HG02623 (cell line): Measurements from ENCODE around the gene TRMT61A.

Experiments
- ATAC-seq: cut with Tn5 transposase; IDR thresholded peaks from one replicate; pipeline ENCODE4 v1.9.1; 2021; ENCODE audit warnings: moderate library complexity; ENCODE audit not compliant: unreplicated experiment

The TRMT61A gene

DNA sequence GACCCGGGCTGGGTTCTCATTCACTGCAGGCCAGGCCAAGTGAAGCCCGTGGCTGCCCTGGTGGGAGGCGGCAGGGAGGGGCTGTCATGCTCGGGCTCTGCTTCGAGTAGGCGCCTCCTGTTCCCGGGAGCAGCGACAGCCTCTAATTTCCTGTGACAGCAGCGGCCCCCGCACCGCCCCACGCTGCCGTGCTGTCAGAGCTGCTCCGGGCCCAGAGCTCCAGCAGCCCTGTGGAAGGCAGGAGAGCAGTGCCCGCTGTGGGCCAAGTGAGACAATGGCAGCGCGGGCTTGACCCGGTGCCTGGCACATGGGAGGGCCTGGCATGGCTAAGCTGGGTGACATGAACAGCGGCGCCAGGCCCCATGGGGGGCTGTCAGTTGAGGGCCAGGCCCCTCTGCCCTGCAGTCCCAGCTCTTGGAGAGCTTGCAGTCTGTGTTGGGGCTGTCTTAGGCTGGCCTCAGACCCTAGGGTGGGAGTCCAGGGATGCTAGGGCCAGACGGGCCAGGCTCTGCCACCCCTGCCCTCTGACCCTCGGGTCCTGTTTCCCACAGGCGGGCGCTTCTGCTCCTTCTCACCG lies 5.1 kb downstream of the TRMT61A start:
- ATAC-seq = no peak

DNA sequence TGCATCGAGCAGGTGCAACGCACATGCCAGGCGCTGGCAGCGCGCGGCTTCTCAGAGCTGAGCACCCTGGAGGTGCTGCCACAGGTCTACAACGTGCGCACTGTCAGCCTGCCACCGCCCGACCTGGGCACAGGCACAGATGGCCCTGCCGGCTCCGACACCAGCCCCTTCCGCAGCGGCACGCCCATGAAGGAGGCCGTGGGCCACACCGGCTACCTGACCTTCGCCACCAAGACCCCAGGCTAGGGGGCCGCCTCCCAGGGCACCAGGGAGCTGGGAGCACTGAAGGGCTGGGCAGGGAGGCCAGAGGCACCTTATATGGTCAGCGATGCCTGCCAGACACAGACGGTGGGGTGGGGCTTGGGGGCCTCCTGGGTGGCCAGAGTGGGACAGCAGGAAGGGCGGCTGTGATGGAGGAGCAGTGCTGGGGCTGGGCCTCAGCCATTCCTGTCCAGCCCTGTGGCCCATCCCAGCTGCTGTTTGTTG lies 5.6 kb downstream of the TRMT61A start:
- no peak for ATAC-seq

DNA sequence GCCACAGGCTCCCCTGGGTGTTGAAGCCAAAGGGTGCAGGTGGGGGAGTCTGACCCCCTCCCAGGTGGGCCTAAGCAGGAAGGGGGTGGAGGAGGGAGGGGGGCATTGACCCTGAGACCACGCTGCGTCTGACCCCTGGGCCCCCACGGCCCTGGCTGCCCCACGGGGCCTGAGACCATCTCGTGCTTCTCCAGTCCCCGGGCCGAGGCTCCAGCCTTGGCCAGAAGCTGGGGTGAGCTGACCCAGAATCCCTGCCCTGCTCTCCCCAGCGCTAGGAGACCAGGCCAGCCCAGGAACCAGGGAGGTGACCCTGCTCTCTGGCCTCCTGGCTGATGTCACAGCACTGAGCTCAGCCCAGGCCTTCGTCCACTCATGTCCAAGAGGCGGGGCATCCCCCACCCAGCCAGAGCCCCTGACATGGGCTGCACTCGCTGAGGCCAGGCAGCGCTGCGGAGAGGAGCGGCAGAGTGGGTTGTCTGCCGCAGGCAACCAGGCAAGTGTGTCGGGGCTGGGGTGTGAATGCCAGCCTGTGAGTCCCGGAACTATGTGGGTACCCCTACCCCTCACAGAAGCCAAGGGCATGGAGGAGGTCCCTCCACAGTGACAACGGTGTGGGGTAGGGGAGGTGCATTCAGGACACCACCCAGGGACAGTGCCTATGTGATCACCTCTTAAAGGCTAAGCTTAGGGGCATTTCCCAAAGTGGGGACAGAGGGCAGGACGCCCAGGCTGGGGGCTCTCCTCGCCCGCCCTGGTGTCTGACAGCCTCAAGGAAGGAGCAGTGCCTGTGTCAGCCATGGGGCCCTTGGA lies 6.3 kb downstream of the TRMT61A start:
- ATAC-seq = no peak

DNA sequence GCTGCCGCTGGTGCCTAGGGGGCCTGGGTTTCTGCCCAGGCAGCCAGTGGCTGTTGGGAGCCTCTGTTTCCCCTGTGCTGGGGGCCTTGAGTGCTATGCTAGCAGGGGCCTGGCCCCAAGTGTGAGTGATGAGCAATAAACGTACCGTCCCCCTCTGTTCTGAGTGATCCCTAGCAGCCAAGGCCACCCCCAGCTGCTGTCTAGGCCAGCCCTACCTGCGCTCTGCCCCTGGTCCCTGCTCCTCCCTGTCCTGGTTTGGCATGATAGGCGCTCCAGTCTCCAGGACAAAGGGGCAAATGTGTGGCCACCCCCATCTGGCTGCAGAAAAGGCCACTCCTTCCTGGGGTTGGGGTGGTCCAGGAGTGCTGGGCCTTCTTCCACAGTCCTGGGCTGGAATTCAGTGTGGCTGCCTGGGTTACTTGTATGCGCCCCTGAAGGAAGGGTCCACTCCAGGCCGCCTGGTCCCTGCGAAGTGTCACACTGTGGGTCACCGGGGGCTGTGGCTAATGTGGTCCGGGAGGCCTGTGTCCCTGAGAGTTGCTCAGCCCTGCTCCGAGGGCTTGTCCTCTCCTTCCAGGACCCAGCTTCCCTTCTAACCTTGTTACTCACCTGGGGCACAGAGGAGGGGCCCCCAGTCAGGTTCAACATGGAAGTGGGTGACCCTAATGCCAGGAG lies 7.0 kb downstream of the TRMT61A start:
- no peak for ATAC-seq

DNA sequence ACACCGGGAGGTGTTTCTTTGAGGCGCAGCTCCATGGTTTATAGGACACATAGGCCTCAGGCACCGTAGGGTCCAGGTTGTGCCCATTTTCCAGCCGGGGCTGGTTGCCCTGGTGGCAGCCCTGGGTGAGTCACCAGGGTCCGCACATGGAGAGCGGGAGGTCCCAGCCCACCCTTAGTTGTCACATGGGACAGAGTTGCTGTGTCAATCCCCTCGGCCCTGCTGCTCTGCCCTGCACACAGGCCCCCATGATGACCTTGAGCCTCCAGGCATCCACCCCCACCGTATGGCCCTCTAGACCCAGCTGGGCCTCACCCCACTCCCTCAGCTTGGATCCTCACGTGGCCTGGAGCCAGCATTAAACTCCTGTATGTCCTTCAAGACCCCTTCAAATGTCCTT lies 7.7 kb downstream of the TRMT61A start:
- no peak for ATAC-seq

DNA sequence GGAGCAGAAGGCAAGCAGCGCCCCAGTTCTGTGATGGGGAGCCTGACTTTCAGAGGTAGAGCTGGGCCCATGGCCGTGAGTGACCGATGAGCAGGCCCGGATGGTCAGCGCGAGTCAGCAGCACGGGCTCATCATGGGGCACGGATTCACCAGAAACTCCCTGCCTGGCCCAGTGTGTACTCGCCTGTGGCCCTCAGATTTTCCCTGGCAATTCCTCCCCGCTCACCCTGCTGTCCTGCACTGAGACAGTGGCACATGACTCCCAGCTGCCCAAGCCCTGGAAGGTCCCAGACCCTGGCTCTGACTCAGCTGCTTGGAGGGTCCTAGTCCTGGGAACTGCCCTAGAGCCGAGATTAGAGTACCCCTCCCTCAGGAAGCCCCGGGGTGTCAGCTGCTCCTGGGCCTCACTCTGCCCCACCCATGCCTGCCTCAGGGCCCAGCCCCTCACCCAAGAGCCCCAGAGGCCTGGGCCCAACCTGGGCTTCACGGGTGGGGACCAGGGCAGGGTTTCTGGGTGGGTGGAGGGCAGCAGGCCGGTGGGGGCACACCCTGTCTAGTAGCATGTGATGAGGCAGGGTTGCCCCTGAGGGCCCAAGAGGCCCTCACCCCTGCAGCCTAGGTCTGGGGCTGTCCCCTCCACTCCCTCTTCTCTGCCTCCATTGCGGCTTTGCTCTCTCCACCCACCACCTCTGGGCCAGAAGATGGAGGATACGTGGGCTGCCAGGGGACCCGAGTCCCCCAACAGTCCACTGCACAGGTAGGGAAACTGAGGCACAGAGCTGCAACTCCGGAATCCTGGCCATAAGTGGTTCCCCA lies 8.4 kb downstream of the TRMT61A start:
- no peak for ATAC-seq

DNA sequence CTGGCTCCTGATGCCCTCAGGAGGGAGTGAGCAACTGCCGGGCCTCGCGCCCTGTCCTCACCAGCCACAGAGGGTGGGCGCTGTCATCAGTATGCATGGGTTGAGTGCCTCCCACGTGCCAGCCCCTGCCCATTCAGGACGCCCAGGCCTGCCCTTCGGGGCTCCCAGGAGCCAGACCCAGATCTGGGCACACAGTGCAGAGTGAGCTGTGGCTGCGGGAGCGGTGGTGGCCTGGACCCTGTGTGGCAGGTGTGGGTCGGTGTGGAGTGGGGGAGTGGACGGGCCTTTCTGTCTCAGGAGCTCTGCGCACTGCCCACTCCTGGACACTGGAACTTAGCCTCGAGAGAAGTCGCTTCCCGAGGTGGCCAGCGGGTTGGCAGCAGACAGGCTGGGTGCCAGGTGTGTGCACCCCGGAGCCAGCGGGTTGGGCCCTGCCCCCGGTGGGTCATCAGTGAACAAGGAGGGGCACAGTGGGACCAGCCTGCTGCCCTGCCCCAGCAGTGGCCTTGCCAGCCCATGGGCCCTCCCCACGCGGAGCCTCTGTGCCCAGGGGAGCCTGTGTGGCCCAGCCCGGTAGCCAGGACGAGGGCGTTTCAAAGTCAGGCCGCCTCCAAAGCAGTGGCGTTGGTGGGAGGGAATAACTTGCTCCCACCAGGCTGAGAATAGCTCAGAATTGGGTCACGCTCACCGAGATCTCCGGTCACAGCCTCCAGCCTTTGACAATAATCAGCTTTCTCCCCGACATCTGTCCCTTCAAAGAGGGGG lies 9.5 kb downstream of the TRMT61A start:
- ATAC-seq = no peak

DNA sequence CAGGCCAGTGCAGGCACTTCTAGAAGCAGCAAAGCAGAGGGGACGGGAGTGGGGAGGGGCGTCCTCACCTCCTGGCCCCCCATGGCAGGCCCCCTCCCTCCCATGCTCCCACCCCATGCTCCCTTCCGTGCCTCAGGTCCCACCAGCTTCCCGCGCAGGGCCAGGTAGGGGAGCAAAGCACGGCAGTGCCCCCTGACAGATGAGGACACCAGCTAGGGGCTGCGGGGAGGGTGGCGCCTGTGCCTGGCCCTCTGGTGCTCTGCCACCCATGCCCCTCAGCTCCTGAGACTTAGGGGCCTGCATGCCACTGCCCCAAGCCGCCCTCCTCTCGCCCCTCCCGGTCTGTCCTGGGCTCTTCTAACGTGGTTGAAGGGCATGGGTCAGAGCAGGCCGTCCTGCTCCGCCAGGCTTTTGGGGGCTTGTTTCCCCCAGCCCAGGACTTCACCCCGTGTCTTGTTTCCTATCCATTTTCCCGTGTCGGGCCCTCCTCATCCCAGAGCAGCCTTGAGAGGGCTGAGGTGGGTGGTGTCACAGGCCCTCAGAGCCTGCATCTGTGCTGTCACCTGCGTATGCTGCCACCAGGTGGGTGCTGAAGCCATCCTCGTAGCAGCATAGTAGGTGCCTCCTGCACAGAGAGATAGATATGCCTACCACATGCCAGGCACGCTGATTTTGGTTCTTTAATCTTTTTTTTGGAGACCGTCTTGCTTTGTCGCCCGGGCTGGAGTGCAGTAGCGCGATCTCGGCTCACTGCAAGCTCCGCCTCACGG lies 10.2 kb downstream of the TRMT61A start:
- ATAC-seq = no peak

DNA sequence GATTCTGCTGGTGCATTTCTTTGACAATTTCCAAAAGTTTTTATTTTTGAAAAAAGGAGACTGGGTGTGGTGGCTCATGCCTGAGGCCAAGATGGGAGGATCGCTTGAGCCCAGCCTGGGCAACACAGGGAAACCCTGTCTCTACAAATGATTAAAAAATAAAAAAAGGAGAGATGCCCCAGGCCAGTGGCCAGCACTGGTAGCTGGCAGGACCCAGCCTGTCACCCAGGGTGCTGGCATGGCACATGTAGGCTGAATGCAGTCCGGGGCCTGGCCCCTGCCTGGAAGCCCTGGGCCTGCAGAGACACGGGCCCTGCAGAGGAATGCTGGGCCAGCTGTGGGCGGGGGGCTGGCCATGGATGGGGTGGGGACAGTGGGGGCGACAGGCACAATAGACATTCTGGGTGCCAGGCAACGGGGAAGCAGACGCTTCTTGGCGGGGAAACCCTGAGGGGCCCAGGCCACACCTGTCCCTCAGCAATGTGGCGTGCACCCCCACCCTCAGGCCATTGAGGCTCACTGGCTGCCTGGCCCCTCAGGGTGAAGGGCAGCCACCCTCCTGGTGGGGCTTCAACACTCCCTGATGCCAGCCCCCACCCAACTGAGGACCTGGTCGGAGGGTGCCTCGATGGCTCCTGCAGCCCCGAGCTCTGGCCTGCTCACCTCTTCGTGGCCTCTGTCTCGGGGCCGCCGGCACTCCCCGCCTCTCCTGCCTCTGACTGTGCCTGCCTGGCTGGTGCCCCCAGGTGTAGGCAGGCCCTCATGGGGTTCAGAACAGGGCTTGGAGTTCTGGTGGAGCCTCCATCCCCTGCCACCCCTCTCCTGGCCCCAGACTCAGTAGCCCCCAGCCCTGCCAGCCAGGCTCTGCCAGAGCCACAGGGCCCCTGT lies 12.1 kb downstream of the TRMT61A start:
- ATAC-seq = no peak

DNA sequence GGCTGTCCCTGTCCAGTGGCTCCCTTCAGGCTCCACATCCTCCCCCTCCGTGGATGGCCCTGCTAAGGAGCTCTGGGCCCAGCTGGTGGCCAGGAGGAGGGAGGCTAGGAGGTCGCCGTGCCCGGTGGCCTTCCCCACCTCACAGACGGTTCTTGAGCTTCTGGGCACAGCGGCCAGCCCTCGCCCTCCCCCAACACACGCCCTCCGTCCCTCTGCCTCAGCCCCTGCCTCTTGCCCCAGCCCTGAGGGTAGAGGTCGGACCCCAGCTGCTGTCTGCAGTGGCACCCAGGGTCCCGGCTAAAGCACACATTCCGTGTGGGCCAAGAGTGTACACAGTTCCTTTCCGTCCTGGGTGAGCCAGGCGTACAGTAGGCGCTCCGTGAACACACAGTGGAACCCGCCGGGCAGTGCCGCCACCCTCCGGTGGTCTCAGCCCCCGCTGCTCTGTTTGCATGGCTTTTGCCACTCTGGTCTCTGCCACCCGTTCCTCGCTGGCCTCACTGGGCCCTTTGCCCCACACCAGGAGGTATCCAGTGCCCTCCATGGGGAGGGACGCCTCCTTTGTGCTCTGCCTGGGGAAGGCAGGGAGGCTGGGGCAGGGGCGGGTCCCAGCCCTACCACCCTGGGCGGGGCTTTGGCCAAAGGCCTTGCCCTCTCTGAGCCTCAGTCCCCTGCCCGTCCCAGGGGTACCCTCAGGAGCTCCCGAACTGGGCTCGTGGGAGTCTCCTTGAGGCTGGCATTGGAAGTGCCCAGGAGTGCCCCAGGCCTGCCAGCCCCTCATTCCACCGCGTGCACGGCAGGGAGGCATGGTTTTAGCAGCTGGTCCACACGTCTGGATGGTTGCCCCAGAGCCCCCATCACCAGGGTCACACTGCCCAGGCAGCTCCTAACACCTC lies 13.0 kb downstream of the TRMT61A start:
- ATAC-seq = no peak

DNA sequence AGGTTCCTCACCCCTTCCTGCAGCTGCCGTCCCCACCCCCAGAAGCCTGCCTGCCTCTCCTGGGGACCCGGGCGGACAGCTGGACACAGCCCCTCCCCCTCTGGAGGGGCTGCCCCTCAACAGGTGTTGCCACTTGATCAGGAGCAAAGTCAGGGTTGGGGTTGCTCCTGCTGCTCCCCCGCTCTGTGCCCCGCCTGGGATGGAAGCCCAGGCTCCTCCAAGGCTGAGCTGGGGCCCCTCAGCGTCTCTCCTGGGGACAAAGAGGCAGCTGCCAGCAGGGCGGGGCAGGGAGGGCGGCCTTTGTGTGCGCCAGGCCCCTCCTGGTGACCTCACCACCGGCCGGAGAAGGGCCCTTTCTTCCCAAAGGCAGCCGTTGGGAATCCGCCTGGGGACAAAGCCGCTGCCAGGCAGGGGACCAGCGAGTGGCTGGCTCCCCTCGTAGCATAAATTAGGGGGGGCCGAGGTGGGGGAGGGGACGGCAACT lies 13.7 kb downstream of the TRMT61A start:
- no peak for ATAC-seq

DNA sequence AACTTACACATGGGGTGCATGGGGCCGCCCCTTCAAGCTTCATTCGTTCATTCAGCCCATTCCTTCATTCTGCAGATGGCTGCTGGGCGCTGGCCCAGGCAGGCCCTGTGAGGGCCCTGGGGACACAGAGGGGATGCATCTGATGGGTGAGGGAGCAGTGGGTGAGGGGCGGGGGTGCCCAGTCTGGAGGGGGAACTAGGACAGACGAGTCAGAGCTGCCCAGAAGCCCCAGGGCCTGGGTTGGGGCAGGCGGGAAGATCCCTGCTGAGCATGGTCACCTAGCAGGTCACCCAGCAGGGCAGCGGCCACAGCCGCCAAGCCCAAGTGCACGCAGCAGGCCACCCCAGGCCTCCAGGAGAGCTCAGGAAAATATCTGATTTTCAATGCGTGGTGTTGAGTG lies 14.1 kb downstream of the TRMT61A start:
- no peak for ATAC-seq

DNA sequence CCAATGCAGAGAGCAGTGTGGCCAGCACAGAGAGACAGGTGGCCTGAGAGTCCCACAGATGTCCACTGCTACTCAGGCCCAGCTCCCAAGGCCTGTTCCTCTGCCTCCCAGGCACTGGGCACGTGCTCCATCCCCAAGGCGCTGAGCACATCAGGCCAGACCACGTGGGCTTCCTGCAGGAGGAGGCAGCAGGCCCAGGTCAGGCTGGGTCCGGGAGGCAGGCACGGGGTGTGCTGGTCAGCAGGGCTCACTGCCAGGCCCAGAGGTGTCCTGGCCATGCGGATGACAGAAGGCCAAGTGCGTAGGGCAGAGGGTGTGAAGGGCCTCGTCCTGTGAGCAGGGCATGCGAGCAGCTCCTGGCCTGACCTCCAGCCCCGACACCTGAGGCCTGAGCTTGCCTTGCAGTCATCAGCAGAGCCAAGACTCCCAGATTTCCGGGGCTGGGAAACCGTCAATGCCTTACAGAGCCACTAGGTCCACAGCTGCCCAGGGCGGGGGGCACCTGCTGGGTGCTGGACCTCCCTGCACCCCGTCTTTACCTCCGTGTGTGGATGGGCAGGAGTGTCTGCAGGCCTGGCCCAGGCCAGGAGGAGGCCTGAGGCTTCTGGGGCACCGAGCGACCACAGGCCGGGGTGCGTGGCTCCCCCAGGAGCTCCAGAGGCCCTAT lies 14.9 kb downstream of the TRMT61A start:
- no peak for ATAC-seq

DNA sequence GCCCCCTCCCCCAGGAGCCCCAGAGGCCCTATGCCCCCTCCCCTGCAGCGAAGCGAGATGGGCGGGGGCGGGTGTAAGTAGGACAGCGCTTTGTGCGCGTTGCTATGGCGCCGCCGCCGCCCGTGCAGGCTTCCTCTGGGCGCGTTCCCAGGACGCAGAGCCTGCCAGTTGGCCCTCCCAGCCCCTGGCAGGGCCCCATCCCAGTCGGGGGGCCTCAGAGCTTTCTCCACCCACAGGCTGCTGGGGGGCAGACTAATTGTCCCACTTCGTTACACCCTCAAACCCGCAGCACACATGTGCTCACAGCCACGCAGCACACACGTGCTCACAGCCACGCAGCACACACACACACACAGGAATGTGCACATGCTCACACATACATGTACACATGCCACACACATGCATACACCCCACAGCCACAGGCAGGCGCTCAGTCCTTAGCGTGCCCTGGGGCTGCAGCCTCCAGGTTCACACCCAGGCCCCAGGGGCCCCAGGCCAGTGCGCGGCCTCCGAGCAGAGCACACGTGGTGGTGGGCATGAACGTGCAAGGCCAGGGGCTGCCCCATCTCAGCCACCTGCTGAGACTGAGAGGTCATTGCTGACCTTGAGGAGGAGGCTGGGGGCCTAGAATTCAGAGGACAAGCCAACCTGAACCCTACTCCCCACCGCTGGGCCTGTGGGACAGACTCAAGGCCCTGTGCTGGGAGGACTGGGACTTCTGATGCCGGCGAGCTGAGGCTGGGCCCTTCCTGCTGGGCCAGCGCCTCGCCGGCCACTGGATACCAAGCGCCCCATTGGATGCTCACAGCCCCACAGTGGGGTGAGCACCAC lies 15.6 kb downstream of the TRMT61A start:
- ATAC-seq = no peak

DNA sequence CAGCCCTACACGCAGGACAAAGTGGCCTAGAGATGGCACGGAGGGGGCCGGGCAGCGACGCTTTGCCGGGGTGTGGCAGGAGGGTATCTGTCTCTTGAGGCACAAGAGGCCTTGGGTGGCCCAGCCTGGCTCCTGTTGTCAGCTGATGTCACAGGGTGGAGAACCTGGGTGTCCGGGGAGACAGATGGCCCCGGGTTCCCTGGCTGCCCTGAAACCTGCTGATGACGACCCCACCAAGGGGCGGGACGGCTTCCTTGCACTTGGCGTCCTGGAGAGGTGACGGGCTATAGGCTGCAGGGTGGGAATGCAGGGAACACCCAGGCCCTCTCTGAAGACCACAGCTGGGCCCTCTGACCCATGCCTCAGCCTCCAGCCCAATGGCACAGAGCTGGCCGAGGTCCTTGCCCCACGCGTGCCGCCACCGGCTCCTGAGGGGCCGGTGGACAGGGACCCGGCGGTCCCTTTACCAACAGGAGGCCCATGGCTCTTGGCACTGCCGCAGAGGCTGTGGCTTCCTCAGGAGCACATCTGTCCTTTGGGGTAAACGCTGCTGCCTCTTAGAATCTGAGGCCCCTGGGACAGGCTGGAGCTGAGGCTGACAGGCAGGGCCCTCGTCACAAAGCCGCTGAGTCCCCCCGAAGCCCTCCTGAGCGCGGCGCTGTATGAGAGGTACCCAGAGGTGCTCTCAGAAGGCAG lies 16.4 kb downstream of the TRMT61A start:
- ATAC-seq = no peak
